Stimulated activated CD8-positive, alpha-beta memory T cell treated with anti-CD3 and anti-CD28 coated beads, Interleukin-7, amount 100 ng/mL, for 48 hours (primary cell): Measurements from ENCODE around the gene PKDREJ.
A peak's percentile ranks its signal among the peaks of the same experiment; 100 is the strongest.

Source experiments
- DNase-seq, 2 donors: peaks; one replicate each; pipeline ENCODE4 v3.0.0-alpha.2; 2020; ENCODE audit warnings: low read depth in 1 of 2; ENCODE audit errors: extremely low read depth in 1 of 2

The PKDREJ gene

GRCh38 chr22:46290121-46290842 lies 27.1 kb upstream of the PKDREJ start:
- no peak for DNase-seq

GRCh38 chr22:46289244-46289891 lies 26.2 kb upstream of the PKDREJ start:
- DNase-seq, result no peak

GRCh38 chr22:46288846-46289243 lies 25.7 kb upstream of the PKDREJ start:
- no peak for DNase-seq

- peak in 1 of 2 donors; percentile 39 for DNase-seq
These were observed 25.0 kb upstream of the PKDREJ start for GRCh38 chr22:46287873-46288751.

GRCh38 chr22:46286941-46287872 lies 24.1 kb upstream of the PKDREJ start:
- no peak for DNase-seq

- DNase-seq, result no peak
These were observed 22.9 kb upstream of the PKDREJ start for GRCh38 chr22:46286006-46286405.

- DNase-seq, result no peak
These were observed 18.9 kb upstream of the PKDREJ start for GRCh38 chr22:46281866-46282678.

- DNase-seq, result no peak
These were observed 18.0 kb upstream of the PKDREJ start for GRCh38 chr22:46280999-46281623.

- no peak for DNase-seq
These were observed 17.1 kb upstream of the PKDREJ start for GRCh38 chr22:46280063-46280817.

GRCh38 chr22:46278656-46279645 lies 15.8 kb upstream of the PKDREJ start:
- DNase-seq, result no peak

GRCh38 chr22:46276563-46276962 lies 13.4 kb upstream of the PKDREJ start:
- DNase-seq, result no peak

GRCh38 chr22:46275455-46276122 lies 12.4 kb upstream of the PKDREJ start:
- no peak for DNase-seq

- DNase-seq, result no peak
These were observed 11.2 kb upstream of the PKDREJ start for GRCh38 chr22:46274381-46274780.

GRCh38 chr22:46273432-46274148 lies 10.4 kb upstream of the PKDREJ start:
- DNase-seq, result no peak

GRCh38 chr22:46272762-46273431 lies 9.8 kb upstream of the PKDREJ start:
- DNase-seq, result no peak

GRCh38 chr22:46272196-46272595 lies 9.1 kb upstream of the PKDREJ start:
- DNase-seq, result no peak
